Thyroid gland (tissue), 4 donors: ENCODE results near the gene OR13C5.

Source experiments
- CTCF ChIP-seq, 6 experiments: fragments of 200-600 bp in 3 of 6; fragments of 450-650 bp in 3 of 6; sonication (generic) in 3 of 6; IDR thresholded peaks; one replicate each; pipeline ENCODE4 v1.5.1; 2016 to 2019; ENCODE audit warnings: antibody characterized with exemption in 6 of 6, mild to moderate bottlenecking in 2 of 6, inconsistent platforms in 1 of 6, moderate library complexity in 1 of 6
- POLR2A ChIP-seq, 2 donors: fragments of 450-650 bp; IDR thresholded peaks; one replicate each; pipeline ENCODE4 v1.6.1; 2017; ENCODE audit warnings: antibody characterized with exemption in 2 of 2, mild to moderate bottlenecking in 2 of 2, moderate library complexity in 1 of 2

GRCh38 chr9:104556830-104557634 is 42.2 kb downstream of the OR13C5 start:
- TF ChIP-seq POLR2A (IDR thresholded peaks at IDR 0.05) (no peak), CTCF (IDR thresholded peaks at IDR 0.05) (no peak)
